ENCODE data around the gene SLC35F3.

SLC35F3 gene

GRCh38 chr1:234340528-234340927 lies 436.1 kb downstream of the SLC35F3 start:
- DNase-seq (ENCODE audit: low read depth in 1 of 2, low spot score in 1 of 2) = no peak

- no peak for DNase-seq (ENCODE audit: low read depth in 1 of 2, low spot score in 1 of 2)
Measured at GRCh38 chr1:234342774-234343173, 438.3 kb downstream of the SLC35F3 start.

- no peak for DNase-seq (ENCODE audit: low read depth in 1 of 2, low spot score in 1 of 2)
Measured at GRCh38 chr1:234345237-234345636, 440.8 kb downstream of the SLC35F3 start.

GRCh38 chr1:234348964-234349363 lies 444.5 kb downstream of the SLC35F3 start:
- DNase-seq (ENCODE audit: low read depth in 1 of 2, low spot score in 1 of 2) = no peak

- no peak for DNase-seq (ENCODE audit: low read depth in 1 of 2, low spot score in 1 of 2)
Measured at GRCh38 chr1:234355782-234356510, 451.5 kb downstream of the SLC35F3 start.

- DNase-seq (ENCODE audit: low read depth in 1 of 2, low spot score in 1 of 2) = peak; percentile 15 to 22
Measured at GRCh38 chr1:234356615-234357269, 452.3 kb downstream of the SLC35F3 start.

- no peak for DNase-seq (ENCODE audit: low read depth in 1 of 2, low spot score in 1 of 2)
Measured at GRCh38 chr1:234357831-234358230, 453.4 kb downstream of the SLC35F3 start.

- no peak for DNase-seq (ENCODE audit: low read depth in 1 of 2, low spot score in 1 of 2)
Measured at GRCh38 chr1:234361102-234361603, 456.7 kb downstream of the SLC35F3 start.

GRCh38 chr1:234362558-234362957 lies 458.1 kb downstream of the SLC35F3 start:
- DNase-seq (ENCODE audit: low read depth in 1 of 2, low spot score in 1 of 2) = no peak

- no peak for DNase-seq (ENCODE audit: low read depth in 1 of 2, low spot score in 1 of 2)
Measured at GRCh38 chr1:234368320-234369032, 464.0 kb downstream of the SLC35F3 start.

GRCh38 chr1:234369033-234369430 lies 464.6 kb downstream of the SLC35F3 start:
- DNase-seq (ENCODE audit: low read depth in 1 of 2, low spot score in 1 of 2) = no peak

- DNase-seq (ENCODE audit: low read depth in 1 of 2, low spot score in 1 of 2) = no peak
Measured at GRCh38 chr1:234369784-234370183, 465.3 kb downstream of the SLC35F3 start.

GRCh38 chr1:234371414-234371813 lies 466.9 kb downstream of the SLC35F3 start:
- DNase-seq (ENCODE audit: low read depth in 1 of 2, low spot score in 1 of 2) = no peak

- no peak for DNase-seq (ENCODE audit: low read depth in 1 of 2, low spot score in 1 of 2)
Measured at GRCh38 chr1:234372011-234372757, 467.7 kb downstream of the SLC35F3 start.

- peak; percentile 78 to 81 for DNase-seq (ENCODE audit: low read depth in 1 of 2, low spot score in 1 of 2)
Measured at GRCh38 chr1:234373064-234373958, 468.8 kb downstream of the SLC35F3 start, which contains the start of gene COA6. Gene COA6 (plus strand): TSS chr1:234373456. CDS start chr1:234373467, 11 bp downstream.

- DNase-seq (ENCODE audit: low read depth in 1 of 2, low spot score in 1 of 2) = no peak
Measured at GRCh38 chr1:234373959-234374254, 469.4 kb downstream of the SLC35F3 start.

Measured in activated T-helper 1 cell treated with anti-CD3 and anti-CD28 coated beads, Interleukin-2, amount 50 U/mL, for 16 hours (primary cell).